Esophagus mucosa (tissue), 1 donor: ENCODE measurements around the gene ISLR2. TPM values are rescaled to one million over a fixed set of nuclear protein-coding genes. Genes with fewer than 3 reads are reported as not detected.
A peak's percentile ranks its signal among the peaks of the same experiment; 100 is the strongest.

Source experiments
- ATAC-seq: fragments of 200-7000 bp; cut with Tn5 transposase; one replicate; pipeline ENCODE4 v1.9.1; 2020
- total RNA-seq: library from RNA; stranded (reverse); gene quantifications from one replicate; pipeline ENCODE4 v1.2.4, GENCODE V29; 2023
- donor health status: DM: yes; HTN: yes; CAD: no.

Gene ISLR2
- total RNA-seq, 1 donor from 2014 or later, result 0.16 TPM

- ATAC-seq, result no peak
Measured at GRCh38 chr15:74129586-74130154, 716 bp upstream of the ISLR2 start.

GRCh38 chr15:74130849-74131627 is 652 bp downstream of the ISLR2 start:
- no peak for ATAC-seq

DNA sequence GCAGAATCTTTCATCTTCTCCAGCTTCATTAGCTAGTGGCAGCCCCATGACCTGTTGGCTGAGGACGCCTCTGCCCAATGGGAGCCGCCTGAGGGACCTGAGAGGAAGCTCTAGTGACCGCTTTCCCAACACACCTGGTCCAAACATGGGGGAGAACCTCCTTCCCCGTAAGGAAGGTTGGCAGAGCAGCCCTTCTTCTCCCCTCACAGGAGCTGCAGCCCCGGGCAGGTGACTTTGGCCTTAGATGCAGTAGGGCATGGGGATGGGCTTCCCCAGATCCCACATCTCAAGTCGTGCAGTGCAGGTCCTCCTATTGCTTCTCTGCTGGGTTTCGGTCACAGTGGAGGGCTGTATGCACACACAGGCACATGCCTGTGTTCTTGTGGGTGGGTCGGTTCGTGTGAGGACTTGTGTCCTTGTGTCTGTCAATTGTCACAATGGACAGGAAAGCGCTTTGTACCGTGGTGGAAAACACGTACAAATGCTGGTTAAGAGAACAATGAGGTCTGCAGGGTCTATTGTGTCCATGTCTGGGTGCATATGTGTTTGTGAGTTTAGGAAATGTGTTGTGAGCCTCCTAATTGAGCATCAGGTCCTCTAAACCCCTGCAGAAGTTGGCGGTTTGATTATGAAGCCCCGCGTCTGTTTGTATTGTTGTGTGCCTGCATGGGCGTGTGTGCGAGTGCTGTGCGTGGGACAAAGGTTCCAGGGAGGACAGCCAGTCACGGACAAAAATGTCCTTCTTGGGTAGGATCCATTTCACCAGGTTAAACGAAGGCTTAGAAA is 1.4 kb downstream of the ISLR2 start:
- ATAC-seq, result no peak

DNA sequence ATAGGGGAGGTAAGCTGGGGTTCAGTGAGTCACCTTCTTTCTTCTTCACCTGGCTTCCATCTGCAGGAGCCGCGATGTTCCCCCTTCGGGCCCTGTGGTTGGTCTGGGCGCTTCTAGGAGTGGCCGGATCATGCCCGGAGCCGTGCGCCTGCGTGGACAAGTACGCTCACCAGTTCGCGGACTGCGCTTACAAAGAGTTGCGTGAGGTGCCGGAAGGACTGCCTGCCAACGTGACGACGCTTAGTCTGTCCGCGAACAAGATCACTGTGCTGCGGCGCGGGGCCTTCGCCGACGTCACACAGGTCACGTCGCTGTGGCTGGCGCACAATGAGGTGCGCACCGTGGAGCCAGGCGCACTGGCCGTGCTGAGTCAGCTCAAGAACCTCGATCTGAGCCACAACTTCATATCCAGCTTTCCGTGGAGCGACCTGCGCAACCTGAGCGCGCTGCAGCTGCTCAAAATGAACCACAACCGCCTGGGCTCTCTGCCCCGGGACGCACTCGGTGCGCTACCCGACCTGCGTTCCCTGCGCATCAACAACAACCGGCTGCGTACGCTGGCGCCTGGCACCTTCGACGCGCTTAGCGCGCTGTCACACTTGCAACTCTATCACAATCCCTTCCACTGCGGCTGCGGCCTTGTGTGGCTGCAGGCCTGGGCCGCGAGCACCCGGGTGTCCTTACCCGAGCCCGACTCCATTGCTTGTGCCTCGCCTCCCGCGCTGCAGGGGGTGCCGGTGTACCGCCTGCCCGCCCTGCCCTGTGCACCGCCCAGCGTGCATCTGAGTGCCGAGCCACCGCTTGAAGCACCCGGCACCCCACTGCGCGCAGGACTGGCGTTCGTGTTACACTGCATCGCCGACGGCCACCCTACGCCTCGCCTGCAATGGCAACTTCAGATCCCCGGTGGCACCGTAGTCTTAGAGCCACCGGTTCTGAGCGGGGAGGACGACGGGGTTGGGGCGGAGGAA is 2.6 kb downstream of the ISLR2 start:
- peak; percentile 24 for ATAC-seq

DNA sequence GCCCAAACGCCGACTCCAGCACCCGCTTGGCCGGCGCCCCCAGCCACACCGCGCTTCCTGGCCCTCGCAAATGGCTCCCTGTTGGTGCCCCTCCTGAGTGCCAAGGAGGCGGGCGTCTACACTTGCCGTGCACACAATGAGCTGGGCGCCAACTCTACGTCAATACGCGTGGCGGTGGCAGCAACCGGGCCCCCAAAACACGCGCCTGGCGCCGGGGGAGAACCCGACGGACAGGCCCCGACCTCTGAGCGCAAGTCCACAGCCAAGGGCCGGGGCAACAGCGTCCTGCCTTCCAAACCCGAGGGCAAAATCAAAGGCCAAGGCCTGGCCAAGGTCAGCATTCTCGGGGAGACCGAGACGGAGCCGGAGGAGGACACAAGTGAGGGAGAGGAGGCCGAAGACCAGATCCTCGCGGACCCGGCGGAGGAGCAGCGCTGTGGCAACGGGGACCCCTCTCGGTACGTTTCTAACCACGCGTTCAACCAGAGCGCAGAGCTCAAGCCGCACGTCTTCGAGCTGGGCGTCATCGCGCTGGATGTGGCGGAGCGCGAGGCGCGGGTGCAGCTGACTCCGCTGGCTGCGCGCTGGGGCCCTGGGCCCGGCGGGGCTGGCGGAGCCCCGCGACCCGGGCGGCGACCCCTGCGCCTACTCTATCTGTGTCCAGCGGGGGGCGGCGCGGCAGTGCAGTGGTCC is 3.5 kb downstream of the ISLR2 start:
- no peak for ATAC-seq

DNA sequence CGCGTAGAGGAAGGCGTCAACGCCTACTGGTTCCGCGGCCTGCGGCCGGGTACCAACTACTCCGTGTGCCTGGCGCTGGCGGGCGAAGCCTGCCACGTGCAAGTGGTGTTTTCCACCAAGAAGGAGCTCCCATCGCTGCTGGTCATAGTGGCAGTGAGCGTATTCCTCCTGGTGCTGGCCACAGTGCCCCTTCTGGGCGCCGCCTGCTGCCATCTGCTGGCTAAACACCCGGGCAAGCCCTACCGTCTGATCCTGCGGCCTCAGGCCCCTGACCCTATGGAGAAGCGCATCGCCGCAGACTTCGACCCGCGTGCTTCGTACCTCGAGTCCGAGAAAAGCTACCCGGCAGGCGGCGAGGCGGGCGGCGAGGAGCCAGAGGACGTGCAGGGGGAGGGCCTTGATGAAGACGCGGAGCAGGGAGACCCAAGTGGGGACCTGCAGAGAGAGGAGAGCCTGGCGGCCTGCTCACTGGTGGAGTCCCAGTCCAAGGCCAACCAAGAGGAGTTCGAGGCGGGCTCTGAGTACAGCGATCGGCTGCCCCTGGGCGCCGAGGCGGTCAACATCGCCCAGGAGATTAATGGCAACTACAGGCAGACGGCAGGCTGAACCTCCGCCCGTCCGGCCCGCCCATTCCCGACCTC is 4.1 kb downstream of the ISLR2 start:
- ATAC-seq, result no peak

DNA sequence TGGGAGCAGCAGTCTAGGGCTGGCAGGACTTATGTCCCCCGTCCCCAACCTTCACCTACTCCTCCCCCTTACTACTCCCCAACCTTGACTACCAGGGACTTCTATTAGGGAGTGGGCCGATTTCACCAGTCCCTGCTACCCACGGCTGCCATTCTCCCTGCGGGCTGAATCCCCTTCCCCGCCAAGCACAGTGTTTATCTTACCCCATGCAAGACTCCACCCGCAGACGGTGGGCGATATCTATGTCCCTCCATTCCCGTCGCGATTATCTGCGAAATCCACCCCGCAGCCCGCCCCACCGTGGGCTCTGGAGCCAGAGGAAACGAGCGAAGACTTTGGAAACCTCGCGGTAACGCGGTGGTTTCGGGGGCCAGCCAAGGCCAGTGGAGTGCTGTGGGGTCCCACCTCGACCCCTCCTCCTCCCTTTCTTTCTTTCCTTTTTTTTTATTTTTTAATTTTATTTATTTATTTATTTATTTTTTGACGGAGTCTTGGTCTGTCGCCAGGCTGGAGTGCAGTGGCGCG is 4.7 kb downstream of the ISLR2 start:
- no peak for ATAC-seq

DNA sequence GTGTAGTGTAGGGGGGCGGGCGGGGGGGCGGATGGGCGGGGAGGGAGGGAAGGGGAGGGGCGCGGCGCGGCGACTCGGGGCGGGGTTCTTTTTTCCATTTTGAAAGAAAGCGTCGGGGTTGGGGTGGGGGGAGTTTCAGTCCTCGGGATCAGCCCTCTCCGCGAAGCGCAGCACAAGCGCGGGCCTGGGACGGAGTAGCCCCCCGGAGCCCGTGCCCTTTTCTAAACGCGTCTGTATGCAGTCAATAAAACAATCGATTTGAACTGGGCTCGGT is 6.1 kb downstream of the ISLR2 start:
- ATAC-seq, result no peak

GRCh38 chr15:74136814-74137536 is 6.6 kb downstream of the ISLR2 start:
- ATAC-seq, result no peak

DNA sequence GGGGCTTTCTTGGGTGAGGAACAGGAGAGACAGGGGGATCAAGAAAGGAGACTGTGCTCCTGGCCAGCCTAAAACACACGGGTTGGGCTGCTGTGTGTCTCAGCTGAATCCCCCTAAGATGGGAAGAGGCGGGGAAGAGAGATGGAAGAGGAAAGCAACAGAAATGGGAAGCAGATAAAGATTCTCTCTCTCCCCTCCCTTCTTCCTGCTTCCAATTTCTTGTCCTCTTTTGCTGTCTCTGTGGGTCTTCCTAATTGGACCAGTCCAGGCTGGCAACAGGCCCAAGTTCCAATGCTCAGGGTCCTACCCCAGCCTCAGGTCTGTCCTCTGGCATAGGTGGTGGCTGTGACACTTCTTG is 7.1 kb downstream of the ISLR2 start:
- no peak for ATAC-seq

DNA sequence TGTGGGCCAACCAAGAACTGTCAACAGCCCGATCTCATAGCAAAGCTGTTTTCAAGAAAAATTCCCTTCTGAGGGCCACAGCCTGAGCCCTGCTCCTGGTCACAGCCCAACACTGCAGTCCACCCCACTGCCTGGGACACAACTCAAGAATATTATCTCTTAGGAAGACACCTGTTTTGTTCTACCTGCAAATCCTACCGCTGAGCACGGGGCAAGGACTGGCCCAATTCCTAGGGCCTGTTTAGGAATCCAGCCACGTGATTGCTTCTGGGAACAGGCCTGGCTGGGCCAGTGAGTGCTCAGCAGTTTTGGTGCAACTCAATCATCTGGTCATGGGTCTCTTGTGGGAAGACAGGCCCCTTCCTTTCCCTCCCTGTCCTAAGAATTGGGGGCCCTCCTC is 8.3 kb downstream of the ISLR2 start:
- no peak for ATAC-seq

DNA sequence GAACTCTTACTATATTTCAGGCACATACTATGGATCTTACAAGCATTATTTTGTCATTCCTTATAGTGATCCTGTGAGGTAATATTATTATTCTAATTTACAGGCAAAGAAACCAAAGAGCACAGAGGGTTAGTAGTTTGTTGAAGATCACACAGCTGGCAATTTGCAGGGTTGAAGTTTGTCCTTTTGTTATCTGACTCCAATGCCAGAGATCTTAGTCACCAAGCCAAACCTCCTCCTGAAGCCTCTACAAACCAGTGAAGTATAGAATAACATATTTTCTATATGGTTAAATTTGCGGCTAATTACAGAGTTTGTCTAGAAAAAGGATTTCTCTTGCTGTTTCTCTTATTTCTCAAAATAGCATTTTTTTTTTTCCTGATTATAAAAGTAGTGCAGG is 11.2 kb downstream of the ISLR2 start:
- ATAC-seq, result no peak

GRCh38 chr15:74144153-74144775 is 13.9 kb downstream of the ISLR2 start:
- peak; percentile 31 for ATAC-seq

DNA sequence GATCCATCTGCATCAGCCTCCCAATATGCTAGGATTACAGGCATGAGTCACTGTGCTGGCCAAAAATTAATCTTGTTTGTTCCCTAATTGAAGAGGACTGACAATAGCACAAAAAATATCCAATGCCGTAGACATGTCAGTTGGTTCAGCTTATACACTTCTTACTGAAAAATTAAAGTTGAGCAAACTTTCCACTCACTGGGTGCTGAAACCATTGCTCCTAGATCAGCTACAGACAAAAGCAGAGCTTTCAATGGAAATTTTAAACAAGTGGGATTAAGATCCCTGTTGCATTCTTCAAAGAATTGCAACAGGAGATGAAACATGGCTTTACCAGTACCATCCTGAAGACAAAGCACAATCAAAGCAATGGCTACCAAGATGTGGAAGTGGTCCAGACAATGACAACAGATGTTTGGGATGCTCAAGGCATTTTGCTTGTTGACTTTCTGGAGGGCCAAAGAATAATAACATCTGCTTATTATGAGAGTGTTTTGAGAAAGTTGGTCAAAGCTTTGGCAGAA is 16.0 kb downstream of the ISLR2 start:
- ATAC-seq, result no peak

- no peak for ATAC-seq
Measured at GRCh38 chr15:74147051-74147450, 16.7 kb downstream of the ISLR2 start.

- ATAC-seq, result no peak
Measured at GRCh38 chr15:74155766-74156417, 25.5 kb downstream of the ISLR2 start.

DNA sequence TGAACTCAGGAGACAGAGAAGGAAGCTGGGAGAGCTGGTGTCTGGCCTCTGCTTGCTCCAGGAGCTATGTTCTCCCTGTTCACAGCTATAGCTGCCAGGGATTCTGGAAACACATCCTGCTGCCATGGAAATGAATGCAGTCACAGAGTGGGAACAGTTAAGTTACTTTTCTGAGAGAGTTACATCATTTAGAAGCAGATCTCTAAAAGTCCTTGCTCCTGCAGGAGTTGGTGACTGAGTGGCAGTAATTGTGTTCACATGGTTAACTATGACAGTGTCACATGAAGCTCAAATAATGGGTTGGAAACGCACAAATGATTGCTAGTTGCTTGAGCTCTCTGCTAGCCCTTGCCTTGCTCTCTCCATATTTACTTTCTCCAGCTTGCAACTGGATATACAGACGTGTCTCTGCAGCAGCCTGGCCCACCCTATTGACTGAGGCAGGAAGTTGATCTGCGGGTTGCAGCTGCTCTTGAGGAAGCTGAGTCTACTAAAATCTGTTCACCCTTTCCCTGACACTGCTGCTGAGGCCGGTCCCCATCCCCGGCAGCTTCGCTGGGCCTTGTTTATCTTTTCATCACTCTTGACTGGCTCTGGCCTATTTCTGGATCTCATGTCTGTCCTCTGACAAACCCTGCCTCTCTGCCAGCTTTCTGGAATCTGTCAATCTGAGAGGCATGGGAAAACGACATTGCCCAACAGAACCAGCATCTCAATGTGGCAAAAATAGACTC is 26.5 kb downstream of the ISLR2 start:
- ATAC-seq, result no peak
